Mucosa of rectum (tissue), 2 donors: Measurements from ENCODE around the gene FBXL4.

Source experiments
- H3K27ac ChIP-seq, 2 donors: one replicate each; pipeline ENCODE4 v1.7.0; 2013; ENCODE audit warnings: inconsistent platforms in 2 of 2, low read depth in 2 of 2, low read length in 2 of 2
- H3K27me3 ChIP-seq, 2 donors: one replicate each; pipeline ENCODE4 v1.7.0; 2013; ENCODE audit warnings: low read length in 2 of 2; ENCODE audit not compliant: control insufficient read depth in 2 of 2, insufficient read depth in 2 of 2
- H3K36me3 ChIP-seq, 2 donors: one replicate each; pipeline ENCODE4 v1.7.0; 2013; ENCODE audit warnings: low read length in 2 of 2; ENCODE audit not compliant: control insufficient read depth in 2 of 2, insufficient read depth in 2 of 2
- H3K4me1 ChIP-seq, 2 donors: one replicate each; pipeline ENCODE4 v1.7.0; 2013; ENCODE audit warnings: low read length in 2 of 2, mild to moderate bottlenecking in 1 of 2; ENCODE audit not compliant: control insufficient read depth in 2 of 2, insufficient read depth in 2 of 2
- H3K4me3 ChIP-seq, 2 donors: one replicate each; pipeline ENCODE4 v1.7.0; 2013; ENCODE audit warnings: low read length in 2 of 2
- H3K9ac ChIP-seq, 2 donors: one replicate each; pipeline ENCODE4 v1.7.0; 2013; ENCODE audit warnings: low read length in 2 of 2, low read depth in 1 of 2, mild to moderate bottlenecking in 1 of 2
- H3K9me3 ChIP-seq, 2 donors: one replicate each; pipeline ENCODE4 v1.7.0; 2013; ENCODE audit warnings: low read length in 2 of 2; ENCODE audit not compliant: control insufficient read depth in 2 of 2
- donor health status: healthy.
- donor health status: Normal muscosa, but diverticular disease.

FBXL4 gene

DNA sequence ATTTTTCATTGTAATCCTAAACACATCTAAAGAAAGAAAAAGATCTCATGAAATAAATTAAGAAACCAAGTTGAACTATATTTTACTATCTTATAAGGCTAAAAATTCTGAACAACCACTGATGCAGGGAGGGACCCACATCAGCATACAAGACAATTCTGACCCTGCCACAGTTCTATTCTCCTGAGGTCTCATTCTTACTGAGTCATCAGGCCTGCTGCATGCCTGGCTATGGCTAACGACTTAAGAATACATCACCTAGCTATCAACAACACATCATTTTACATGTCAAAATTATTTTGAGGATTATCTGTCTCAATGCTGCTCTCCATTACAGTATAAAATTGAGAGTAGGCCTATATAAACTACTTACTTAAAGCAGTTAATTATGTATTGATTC lies 52.9 kb downstream of the FBXL4 start:
- Histone ChIP-seq H3K9me3 (no peaks in the 10 kb centered on the region), H3K4me1 (no peaks in the 10 kb centered on the region), H3K36me3 (peaks cover 10 to 11% of the 10 kb centered on the region in 2 donors), H3K27ac (no peak overlapping the region), H3K27me3 (no peaks in the 10 kb centered on the region), H3K4me3 (no peak overlapping the region), H3K9ac (no peak overlapping the region)

- Histone ChIP-seq H3K4me1 (no peaks in the 10 kb centered on the region), H3K9ac (no peak overlapping the region), H3K27ac (no peak overlapping the region), H3K36me3 (peaks cover 6 to 11% of the 10 kb centered on the region in 2 donors), H3K9me3 (no peaks in the 10 kb centered on the region), H3K4me3 (no peak overlapping the region), H3K27me3 (no peaks in the 10 kb centered on the region)
Measured at GRCh38 chr6:98887650-98888049, 60.1 kb downstream of the FBXL4 start.

DNA sequence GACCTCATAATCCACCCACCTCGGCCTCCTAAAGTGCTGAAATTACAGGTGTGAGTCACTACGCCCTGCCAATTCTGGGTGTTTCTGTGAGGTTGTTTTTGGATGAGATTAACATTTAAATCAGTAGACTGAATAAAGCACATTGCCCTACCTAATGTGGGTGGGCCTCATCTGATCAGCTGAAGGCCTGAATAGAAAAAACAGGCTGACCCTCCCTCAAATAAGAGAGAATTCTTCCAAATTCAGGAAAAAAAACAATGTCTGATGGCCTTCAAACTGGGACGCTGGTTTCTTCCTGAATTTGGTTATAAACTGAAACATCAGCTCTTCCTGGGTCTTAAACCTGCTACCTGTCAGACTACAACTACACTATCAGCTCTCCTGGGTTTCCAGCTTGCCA lies 62.4 kb downstream of the FBXL4 start:
- Histone ChIP-seq H3K27ac (no peak overlapping the region), H3K9ac (no peak overlapping the region), H3K36me3 (peaks cover 7 to 8% of the 10 kb centered on the region in 2 donors), H3K4me3 (no peak overlapping the region), H3K27me3 (no peaks in the 10 kb centered on the region), H3K9me3 (no peaks in the 10 kb centered on the region), H3K4me1 (no peaks in the 10 kb centered on the region)

- Histone ChIP-seq H3K4me3 (no peak overlapping the region), H3K27me3 (no peaks in the 10 kb centered on the region), H3K9ac (no peak overlapping the region), H3K9me3 (no peaks in the 10 kb centered on the region), H3K27ac (no peak overlapping the region), H3K36me3 (peaks cover 3 to 12% of the 10 kb centered on the region in 2 donors), H3K4me1 (no peaks in the 10 kb centered on the region)
Measured at GRCh38 chr6:98880486-98880885, 67.3 kb downstream of the FBXL4 start.

- no peak overlapping the region for H3K27ac ChIP-seq
- H3K9ac ChIP-seq = no peak overlapping the region
- no peak overlapping the region for H3K4me3 ChIP-seq
- H3K36me3 ChIP-seq = peaks cover 3 to 18% of the 10 kb centered on the region in 2 donors
- no peaks in the 10 kb centered on the region for H3K27me3 ChIP-seq
- H3K4me1 ChIP-seq = no peaks in the 10 kb centered on the region
- H3K9me3 ChIP-seq = no peaks in the 10 kb centered on the region
Measured at GRCh38 chr6:98877250-98877649, 70.5 kb downstream of the FBXL4 start.

DNA sequence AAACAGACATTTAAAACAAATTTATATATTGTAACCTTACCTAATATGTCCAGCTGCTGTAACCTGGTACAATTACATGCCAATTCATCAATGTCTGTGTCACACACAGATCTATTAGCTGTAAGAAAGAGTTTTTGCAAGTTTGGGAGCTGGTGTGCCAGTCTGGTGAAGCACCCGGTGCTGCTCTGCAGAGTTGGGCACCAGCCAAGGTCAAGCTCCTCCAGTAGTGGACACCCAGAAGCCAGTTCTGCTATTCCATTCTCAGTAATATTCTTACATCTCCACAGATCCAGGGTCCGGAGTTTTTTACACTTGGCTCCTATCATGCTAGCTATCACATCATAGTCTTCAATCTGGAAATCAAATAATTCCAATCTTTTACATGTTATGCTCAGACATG lies 72.4 kb downstream of the FBXL4 start:
- Histone ChIP-seq H3K4me1 (no peaks in the 10 kb centered on the region), H3K9ac (no peak overlapping the region), H3K36me3 (peaks cover 3 to 16% of the 10 kb centered on the region in 2 donors), H3K27ac (no peak overlapping the region), H3K9me3 (no peaks in the 10 kb centered on the region), H3K27me3 (no peaks in the 10 kb centered on the region), H3K4me3 (no peak overlapping the region)

GRCh38 chr6:98871821-98872220 lies 75.9 kb downstream of the FBXL4 start:
- H3K9ac ChIP-seq = no peak overlapping the region
- no peaks in the 10 kb centered on the region for H3K27me3 ChIP-seq
- H3K36me3 ChIP-seq = peaks cover 3 to 16% of the 10 kb centered on the region in 2 donors
- no peak overlapping the region for H3K27ac ChIP-seq
- H3K9me3 ChIP-seq = no peaks in the 10 kb centered on the region
- no peaks in the 10 kb centered on the region for H3K4me1 ChIP-seq
- no peak overlapping the region for H3K4me3 ChIP-seq

DNA sequence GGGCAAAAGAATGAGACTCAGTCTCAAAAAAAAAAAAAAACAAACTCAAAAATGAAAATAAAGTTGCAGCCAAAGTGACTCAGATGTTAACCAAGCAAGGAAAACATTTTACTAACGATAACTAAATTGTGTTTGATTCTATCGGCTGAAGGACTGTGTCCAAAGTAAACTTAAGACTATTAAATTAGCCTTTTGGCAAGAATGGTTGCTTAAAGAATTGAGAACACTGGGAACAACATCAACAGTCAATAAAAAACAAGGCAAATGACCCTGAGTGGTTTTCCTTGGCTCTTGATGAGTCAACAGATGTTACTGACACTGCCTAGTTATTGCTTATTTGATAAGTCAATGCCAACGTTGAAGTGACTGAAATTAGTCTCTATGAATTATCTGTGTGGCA lies 76.7 kb downstream of the FBXL4 start:
- Histone ChIP-seq H3K27ac (no peak overlapping the region), H3K9me3 (no peaks in the 10 kb centered on the region)

GRCh38 chr6:98864497-98864896 lies 83.2 kb downstream of the FBXL4 start:
- H3K27ac ChIP-seq = no peak overlapping the region
- H3K27me3 ChIP-seq = no peaks in the 10 kb centered on the region
- no peaks in the 10 kb centered on the region for H3K4me1 ChIP-seq
- H3K36me3 ChIP-seq = no peaks in the 10 kb centered on the region
- no peaks in the 10 kb centered on the region for H3K9me3 ChIP-seq
- no peak overlapping the region for H3K4me3 ChIP-seq
- no peak overlapping the region for H3K9ac ChIP-seq

More for the DNA sequence above, 76.7 kb downstream of the FBXL4 start:
- Histone ChIP-seq H3K4me3 (no peak overlapping the region), H3K9ac (no peak overlapping the region), H3K27me3 (no peaks in the 10 kb centered on the region), H3K36me3 (peaks cover 3 to 12% of the 10 kb centered on the region in 2 donors), H3K4me1 (no peaks in the 10 kb centered on the region)

- Histone ChIP-seq H3K27ac (no peak overlapping the region), H3K27me3 (peaks cover 42 to 53% of the 10 kb centered on the region in 2 donors), H3K9me3 (no peaks in the 10 kb centered on the region), H3K4me1 (peaks cover 0 to 3% of the 10 kb centered on the region in 2 donors), H3K36me3 (no peaks in the 10 kb centered on the region), H3K9ac (no peak overlapping the region), H3K4me3 (no peak overlapping the region)
Measured at GRCh38 chr6:98848539-98849242, 99.1 kb downstream of the FBXL4 start.
